ENCODE data around the gene SLIT2.

Gene SLIT2, protein sequence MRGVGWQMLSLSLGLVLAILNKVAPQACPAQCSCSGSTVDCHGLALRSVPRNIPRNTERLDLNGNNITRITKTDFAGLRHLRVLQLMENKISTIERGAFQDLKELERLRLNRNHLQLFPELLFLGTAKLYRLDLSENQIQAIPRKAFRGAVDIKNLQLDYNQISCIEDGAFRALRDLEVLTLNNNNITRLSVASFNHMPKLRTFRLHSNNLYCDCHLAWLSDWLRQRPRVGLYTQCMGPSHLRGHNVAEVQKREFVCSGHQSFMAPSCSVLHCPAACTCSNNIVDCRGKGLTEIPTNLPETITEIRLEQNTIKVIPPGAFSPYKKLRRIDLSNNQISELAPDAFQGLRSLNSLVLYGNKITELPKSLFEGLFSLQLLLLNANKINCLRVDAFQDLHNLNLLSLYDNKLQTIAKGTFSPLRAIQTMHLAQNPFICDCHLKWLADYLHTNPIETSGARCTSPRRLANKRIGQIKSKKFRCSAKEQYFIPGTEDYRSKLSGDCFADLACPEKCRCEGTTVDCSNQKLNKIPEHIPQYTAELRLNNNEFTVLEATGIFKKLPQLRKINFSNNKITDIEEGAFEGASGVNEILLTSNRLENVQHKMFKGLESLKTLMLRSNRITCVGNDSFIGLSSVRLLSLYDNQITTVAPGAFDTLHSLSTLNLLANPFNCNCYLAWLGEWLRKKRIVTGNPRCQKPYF (N-terminal part only)

DNA sequence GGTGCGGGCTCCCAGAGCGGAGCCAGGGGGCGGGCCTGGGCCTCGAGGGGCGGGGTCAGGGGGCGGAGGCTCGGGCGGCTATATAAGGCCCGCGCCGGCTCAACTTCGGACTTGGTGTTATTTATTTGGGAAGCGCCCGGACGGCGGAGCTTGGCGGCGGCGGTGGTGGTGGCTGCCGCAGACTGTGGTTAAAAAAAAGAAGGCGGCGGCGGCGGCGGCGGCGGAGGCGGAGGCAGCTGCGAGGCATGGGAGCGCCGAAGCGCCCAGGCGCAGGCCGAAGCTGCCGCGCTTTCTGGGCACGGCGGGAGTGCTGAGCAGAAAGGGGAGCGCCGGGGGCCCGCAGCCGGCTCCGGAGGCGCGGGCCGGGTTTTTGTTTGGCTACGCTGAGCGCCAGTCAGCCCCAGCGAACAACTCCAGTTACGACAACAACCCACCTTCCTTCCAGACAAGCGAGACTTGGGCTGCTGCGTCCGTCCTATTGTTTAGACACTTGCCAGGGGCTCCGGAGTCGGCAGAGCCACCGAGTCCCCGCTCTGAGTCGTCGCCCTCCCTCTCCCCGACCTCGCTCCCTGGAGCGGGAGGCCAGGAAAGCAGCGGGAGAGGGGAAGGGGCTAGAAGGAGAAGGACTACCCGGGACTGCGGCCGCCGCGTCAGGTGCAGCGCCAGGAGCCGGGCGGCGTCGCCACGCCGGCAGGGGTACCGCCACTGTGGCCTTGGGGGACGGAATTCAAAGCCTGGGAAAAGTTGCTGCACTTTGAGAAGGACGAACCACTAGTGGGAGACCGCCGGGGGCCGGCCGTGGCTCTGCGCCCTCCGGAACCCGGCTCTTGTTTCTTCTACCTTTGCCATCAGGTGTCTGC, at the start of gene SLIT2:
Gene SLIT2 (plus strand): TSS at position 110 of the 860 bp plus-strand sequence. CDS start 1,911 bp downstream, outside the sequence.
- peak; percentile 45 for DNase-seq

DNA sequence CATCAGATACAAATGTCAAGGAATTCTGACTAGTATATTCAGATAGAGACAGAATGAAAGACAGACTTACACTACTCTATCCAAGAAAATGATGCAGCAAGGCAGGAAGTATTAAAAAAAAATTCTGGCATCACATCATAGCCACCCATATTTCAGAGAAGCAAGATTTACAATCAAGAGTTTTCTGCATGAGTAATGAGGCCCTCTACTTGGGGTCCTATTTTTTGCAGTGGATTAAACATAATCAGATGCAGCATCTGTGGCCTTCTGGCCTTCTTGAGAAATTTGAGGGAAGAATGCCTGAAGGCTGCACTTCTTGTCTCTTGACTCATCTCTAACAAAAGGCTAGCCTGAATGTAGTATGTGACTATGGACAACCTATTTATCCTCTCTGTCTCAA, 48.2 kb upstream of the SLIT2 start:
- no peak for DNase-seq

DNA sequence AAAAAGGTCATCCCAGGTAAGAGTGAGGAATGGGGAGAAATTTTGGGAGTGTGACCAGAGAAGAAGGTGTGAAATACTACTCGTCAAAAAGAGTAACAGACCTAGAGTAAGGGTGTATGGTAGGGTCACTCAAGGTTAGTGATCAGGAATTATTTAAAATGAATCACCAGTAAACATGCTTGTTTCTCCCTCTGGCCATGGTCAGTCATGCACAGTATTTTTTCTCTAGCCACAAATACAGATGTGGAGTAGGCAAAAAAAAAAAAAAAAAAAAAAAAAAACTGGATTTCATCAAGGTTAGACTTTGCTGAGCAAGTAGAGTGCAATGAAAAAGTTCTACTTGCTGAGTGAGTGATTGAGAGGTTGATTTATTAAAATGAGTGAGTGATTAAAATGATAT, 34.2 kb upstream of the SLIT2 start:
- DNase-seq, result no peak

DNA sequence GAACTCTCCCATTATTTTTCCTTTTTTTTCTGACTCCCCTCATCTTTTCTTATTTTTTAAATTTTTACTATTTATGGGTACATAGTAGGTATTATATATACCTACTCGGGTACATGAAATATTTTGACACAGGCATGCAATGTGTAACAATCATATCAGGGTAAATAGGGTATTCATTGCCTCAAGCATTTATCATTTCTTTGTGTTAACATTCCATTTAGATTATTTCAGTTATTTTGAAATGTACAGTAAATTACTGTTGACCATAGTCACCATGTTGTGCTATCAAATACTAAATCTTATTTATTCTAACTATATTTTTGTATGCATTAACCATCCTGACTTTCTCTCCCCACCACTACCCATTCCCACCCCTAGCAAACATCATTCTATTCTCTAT, 33.8 kb upstream of the SLIT2 start:
- DNase-seq, result no peak

DNA sequence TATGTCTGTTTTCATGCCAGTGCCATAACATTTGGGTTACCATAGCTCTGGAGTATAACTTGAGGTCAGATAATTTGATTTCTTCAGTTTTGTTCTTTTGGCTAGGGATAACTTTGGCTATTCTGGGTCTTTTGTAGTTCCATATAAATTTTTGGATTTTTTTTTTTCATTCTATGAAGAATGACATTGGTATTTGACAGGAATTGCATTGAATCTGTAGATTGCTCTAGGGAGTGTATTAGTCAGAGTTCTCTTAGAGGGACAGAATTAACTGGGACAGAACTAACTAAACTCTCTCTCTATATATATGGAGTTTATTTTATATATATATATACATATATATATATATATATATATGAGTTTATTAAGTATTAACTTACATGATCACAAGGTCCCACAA, 32.2 kb upstream of the SLIT2 start:
- no peak for DNase-seq

DNA sequence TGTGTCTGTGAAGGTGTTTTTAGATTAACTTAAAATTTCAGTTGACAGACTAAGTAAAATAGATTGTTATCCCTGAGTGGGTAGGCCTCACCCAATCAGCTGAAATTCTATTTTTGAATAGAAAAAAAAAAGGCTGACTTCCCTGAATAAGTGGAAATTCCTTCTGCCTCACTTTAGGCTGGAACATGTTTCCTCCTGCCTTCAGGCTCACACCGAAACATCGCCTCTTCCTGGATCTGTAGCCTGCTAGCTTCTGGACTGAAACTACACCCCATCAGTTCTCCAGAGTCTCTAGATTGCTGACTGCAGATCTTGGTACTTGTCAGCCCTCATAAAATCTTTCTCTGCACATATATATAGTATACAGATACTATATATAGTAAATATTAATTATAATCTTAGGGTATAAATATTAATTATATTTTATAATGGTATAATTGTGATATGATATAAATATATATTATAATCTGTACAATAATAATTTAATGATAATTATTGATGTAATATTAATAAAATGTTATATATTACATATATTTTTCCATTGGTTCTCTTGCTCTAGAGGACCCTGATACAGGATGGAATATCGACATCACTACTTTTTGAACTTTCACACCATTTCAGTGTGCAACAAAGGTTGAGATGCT, 13.7 kb upstream of the SLIT2 start:
- DNase-seq, result no peak

DNA sequence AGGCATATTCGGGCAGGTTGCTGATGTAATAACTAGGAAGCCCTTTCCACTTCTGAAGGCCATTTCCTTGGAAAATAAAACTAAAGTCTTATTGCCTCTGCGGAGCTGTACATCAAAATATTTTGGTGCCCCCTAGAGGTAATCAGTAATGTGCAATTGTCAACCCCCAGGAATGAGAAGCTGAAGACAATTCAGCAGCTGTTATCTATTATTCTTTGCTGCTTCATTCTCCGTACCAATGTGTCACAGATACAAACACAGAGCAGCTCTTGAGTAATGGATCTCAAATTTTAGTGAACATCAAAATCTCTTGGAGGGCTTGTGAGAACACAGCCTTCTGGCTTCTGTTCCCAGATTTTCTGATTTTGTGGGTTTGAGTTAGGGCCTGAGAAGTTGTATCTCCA, 3.5 kb upstream of the SLIT2 start:
- DNase-seq, result peak; percentile 14

DNA sequence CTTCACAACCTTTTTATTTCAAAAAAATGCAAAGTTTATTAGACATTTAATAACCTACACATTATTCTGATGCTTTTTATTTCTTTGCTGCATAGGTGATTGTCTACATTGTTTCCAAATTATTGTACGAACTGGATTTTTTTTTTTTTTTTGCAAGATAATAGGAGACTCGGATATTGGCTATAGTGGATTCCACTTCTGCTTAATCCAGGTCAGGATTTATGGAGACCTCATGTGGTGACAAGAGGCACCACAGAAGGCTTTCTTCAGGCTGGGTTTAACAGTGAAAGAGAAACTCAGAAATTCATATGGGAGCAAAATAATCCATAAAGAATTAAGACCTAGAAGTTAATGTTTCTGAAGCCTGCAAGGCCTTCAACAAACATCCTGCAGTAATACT, 2.4 kb upstream of the SLIT2 start:
- DNase-seq, result no peak

DNA sequence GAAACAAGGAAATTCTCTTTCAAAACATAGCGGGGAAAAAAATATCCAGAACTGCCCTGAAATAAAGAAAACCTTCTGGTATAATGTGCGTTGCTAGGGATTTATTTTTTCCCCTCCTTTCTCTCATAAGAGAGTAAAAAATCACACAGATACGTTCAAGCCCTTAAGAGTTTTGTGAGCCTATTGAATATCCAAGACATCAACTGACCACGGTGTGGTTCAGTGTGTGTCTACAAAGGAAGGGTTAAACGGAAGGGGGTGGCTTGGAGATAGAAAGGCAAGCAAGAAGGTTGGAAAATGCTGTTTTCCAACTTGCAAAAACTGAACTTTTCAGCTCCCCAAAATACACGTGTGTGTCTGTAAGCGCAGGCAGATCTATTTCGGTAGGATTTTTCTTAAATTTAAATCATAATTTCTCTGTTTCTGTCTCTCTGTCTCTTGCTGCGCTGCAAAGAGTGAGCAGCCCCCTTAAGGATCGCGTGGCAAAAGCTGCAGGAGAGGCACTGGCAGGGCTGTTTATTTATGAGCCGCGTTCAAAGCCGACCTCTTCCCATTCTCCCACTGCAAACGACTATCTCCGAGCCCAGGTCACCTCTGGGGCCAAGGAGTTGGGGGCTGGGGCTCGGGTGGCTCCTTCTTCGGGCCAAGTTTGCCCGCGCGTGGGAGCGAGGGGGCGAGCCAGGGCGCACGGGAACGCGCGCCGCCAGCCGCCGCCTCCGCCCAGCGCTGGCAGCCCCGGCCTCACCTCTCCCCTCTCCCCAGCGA, 492 bp upstream of the SLIT2 start:
- no peak for DNase-seq

DNA sequence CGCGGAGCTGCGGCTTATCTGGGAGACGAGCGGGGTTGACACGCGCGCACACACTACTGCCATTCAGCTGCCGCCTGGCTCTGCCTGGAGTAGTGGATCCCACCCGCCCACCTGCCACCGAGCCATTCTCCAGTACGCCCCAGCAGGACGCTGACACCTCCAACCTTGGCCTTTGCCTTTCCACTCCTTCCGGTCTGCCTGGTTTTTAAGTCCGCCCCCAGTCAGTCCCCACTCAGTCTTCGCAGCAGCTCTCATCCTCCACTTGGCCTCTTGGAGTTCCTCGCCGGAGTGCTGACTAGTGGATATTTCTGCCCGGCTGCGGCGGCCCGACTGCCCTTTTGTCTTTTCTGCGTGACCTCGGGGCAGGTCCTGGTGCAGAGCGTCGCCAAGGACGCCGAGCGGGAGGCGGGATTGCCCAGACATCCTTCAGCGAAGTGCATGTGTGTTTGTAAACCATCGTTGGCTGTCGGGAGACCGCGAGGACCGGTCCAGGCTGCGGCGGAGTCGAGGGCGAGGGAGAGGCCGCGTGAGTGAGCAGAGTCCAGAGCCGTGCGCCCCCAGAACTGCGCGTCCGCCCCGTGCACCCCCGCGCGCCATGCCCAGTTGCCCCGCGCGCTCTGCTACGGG, 1.1 kb downstream of the SLIT2 start:
- peak; percentile 16 for DNase-seq

DNA sequence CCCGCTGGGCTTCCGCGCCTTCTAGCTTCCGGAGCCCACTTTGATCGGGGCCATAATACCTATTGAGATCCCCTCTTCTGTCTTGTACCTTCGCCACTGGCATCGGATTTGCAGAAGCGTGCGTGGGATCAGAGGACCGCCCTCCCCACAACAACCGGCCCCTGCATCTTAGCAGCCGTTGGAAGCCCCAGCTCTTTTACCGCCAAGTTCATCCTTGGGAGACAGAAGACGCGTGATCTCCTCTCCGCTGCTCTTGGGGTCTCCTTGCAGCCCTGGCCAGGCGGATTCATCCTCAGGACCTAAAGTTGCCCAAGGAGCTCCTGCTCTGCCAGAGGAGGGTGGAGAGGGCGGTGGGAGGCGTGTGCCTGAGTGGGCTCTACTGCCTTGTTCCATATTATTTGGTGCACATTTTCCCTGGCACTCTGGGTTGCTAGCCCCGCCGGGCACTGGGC, 1.6 kb downstream of the SLIT2 start:
- no peak for DNase-seq

DNA sequence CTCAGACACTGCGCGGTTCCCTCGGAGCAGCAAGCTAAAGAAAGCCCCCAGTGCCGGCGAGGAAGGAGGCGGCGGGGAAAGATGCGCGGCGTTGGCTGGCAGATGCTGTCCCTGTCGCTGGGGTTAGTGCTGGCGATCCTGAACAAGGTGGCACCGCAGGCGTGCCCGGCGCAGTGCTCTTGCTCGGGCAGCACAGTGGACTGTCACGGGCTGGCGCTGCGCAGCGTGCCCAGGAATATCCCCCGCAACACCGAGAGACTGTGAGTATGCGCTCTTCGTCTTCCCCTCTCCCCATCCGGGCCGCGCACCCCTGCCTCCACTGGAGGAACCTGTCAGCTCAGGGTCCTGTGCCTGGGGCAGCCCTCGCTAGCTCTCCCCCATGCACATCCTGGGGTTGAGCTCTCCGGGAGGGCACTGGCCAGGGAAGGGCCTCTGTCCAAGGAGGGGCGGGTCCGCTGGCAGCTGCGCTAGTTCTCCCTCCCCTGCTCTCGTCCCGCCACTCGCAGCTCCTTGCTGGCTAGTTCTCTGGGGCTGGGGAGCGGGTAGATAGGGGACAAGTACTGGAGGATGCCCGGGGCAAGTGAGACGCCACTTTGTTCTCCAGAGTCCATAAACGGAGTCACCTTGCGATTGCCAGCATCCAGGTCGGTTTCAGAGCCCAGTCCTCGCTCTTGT, 2.2 kb downstream of the SLIT2 start:
- no peak for DNase-seq

DNA sequence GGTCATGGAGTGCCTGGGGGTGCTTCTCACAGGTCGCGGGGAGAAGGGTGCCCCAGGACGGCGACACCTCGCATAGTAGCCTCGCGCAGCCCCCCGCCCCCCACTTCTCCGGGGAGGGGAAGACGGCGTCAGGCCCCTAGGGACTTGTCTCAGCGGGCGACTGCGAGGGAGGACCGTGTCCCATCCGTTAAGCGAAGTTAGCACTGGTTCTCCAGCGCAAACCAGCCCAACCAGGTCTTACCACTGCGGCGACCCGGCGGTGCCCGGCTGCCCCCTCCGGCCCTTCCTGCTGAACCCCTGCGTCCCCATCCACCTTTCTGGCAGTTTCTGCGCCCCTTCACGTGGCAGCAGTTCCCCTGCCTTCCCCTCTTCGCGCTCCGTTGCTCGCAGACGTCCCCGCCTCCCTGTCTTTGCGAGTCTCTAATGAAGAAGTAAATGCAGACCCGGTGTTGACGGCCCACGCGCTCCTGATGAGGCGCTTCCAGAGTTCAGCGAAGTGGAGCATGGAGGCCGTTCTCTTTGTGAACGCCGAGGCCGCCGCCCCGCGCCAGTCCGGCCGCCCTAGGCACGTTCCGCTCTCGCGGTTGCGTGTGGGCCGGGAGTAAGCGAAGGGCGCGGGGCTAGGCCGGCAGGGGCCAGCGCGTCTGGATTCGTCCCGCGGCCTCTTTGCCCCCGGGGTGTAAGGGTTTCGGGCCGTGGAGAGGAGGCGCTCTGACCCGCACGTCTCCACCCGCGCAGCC, 3.0 kb downstream of the SLIT2 start:
- peak; percentile 10 for DNase-seq

DNA sequence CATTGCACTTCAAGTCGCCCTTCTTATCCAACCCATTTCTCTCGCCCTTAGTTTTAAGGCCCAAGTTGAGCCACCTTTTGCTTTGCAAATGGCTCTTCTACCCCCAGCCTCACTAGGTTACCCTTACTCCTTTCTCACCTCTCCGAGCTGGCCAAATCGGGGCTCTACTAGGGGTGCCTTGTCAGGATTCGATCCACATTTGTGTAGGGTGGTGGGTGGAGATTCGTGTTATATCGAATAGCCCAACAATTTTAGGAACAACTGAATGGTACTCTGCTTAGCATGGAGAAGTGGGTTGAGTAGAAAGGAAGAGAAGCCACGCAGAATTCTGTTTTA, 3.5 kb downstream of the SLIT2 start:
- DNase-seq, result no peak

DNA sequence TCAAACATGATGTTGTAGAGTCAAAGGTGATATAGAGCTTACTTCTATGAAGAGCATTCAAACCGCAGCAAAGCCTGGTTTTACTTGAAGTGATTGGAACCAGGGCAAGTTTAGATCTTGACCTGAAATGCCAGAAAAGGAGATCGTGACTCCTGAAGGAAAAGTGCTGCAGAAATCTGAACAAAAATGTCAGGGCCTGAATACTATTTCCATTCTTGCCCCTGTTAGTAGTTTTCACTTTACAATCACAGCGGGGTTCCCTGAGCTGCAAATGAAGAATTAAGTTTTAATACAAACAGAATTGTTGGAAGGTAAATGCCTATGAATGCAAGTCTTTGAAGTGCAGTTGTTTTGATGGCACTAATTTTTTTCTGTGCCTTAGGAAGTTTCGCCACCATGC, 4.1 kb downstream of the SLIT2 start:
- no peak for DNase-seq

DNA sequence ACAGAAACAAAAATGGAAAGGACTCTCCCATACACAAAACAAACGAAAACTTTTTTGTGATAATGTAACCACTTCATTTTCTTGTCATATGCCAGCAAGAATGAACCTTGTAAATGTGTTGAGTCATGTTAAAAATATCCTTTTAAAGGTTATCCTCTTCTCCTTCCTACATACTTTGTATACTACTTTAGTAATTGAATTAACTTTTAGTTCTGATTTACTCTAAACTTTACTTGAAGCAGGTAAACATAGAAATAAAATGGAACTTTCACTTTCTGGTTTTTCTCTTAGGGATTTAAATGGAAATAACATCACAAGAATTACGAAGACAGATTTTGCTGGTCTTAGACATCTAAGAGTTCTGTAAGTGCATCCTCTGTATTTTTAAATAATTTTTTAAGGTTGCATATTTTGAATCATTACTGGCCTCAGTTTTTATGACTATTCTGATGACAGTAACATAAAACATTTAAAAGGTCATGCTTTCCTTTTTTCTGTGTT, 4.7 kb downstream of the SLIT2 start:
- DNase-seq, result no peak

DNA sequence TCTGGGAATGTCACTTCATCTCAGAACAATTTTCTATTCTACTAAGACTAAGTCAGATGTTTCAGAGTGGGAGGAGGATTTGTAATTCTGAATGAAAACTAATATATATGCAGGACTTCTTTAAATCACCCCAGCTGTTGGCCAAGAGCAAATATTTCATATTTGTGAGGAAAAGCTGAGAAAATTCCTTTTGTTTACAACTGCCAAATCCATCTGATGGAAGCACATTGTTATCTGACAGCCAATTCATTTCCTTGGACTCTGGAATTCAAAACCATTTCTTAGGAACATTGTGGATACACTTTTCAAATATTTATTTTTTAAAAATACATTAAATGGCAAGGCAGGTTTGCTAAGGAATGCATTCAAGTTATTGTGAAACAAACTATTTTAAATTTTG, 8.0 kb downstream of the SLIT2 start:
- no peak for DNase-seq

DNA sequence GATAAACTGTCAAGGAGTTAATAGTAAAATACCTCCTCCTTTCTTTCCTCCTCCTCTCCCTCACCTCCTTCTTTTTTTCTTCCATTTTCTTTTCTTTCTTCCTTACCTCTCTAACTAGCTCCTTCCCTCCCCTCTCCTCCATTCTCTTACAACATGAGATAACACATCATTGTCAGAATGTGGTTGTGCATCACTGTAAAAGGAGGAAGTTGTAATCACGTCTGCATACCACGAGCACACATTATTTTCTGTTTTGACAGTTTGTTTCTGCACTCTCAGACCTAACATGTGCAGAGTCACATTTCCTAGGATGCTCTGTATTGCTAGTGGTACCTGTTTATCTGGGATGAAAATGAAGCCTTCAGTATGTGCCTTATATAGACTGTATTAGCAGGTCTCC, 9.1 kb downstream of the SLIT2 start:
- DNase-seq, result no peak

DNA sequence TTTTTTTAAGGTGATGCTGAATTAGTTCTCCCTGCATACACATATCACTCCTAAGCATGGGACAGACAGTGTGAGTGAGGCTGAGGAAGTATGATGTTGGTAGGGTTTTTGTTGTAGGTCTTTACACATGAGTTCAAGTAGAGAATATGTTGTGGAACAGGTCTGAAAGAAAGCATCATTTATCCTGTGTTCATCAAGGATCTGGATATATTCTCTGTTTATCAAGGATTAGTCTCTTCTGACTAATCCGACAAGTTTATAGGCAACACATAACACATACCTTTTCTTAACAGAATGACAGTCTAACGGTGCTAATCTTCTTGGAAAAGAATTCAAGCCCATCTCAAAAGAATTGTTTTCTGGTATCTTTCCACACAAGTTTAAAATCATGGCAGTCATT, 10.5 kb downstream of the SLIT2 start:
- DNase-seq, result no peak

DNA sequence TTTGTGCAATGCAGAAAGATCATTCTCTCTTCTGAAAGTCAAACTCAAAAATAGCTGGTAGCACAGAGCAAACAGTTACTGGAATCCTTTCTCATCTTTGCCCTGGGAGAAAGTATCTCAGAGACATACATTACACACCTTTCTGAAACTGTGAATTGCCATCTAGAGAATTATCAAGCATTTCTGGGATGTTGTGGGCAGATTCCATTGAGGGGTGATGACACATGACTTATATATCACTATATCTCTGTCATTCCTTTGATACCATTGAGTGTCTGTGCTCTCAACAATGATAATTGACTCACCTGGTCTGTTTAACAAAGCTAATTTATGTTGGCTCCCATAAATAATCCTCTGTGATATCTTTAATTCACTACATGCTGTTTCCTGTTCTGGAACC, 13.0 kb downstream of the SLIT2 start:
- no peak for DNase-seq
